Endothelial cell (in vitro differentiated cells): ENCODE results near the gene HEPACAM2. TPM values are rescaled to one million over a fixed set of nuclear protein-coding genes. Genes with fewer than 3 reads are reported as not detected.
A peak's percentile ranks its signal among the peaks of the same experiment; 100 is the strongest.

Experiments used
- DNase-seq: peaks from one replicate; pipeline ENCODE4 v3.0.0; 2021; ENCODE audit warnings: low spot score
- H3K27ac Mint-ChIP-seq: one replicate; pipeline ENCODE4 v1.8.0; 2021; ENCODE audit warnings: mixed read lengths, inconsistent platforms; ENCODE audit not compliant: unreplicated experiment
- H3K27me3 Mint-ChIP-seq: one replicate; pipeline ENCODE4 v1.8.0; 2021; ENCODE audit warnings: mild to moderate bottlenecking, moderate library complexity, mixed read lengths, inconsistent platforms; ENCODE audit not compliant: unreplicated experiment
- H3K36me3 Mint-ChIP-seq: one replicate; pipeline ENCODE4 v1.8.0; 2021; ENCODE audit warnings: mild to moderate bottlenecking, low read depth, mixed read lengths, inconsistent platforms; ENCODE audit not compliant: unreplicated experiment
- H3K4me1 Mint-ChIP-seq: one replicate; pipeline ENCODE4 v1.8.0; 2021; ENCODE audit warnings: mild to moderate bottlenecking, mixed read lengths, inconsistent platforms; ENCODE audit not compliant: unreplicated experiment
- H3K4me3 Mint-ChIP-seq: one replicate; pipeline ENCODE4 v1.8.0; 2021; ENCODE audit warnings: mild to moderate bottlenecking, mixed read lengths, inconsistent platforms; ENCODE audit not compliant: unreplicated experiment
- H3K9me3 Mint-ChIP-seq: one replicate; pipeline ENCODE4 v1.8.0; 2021; ENCODE audit warnings: mixed read lengths, inconsistent platforms; ENCODE audit not compliant: unreplicated experiment
- CTCF ChIP-seq: fragments of 200-600 bp; sonication (generic); IDR thresholded peaks from one replicate; pipeline ENCODE4 v1.5.0; 2021; ENCODE audit warnings: antibody characterized with exemption; ENCODE audit not compliant: unreplicated experiment
- total RNA-seq: library from RNA; stranded (reverse); fragmentation: NEBNext Ultra II Directional; extraction: Animal tissue kit (Norgen Biotek cat#: 25700); gene quantifications from one replicate; pipeline ENCODE4 v1.2.1, GENCODE V29; 2021; ENCODE audit not compliant: unreplicated experiment

HEPACAM2 gene
- total RNA-seq, 1 donor from 2014 or later: not detected

DNA sequence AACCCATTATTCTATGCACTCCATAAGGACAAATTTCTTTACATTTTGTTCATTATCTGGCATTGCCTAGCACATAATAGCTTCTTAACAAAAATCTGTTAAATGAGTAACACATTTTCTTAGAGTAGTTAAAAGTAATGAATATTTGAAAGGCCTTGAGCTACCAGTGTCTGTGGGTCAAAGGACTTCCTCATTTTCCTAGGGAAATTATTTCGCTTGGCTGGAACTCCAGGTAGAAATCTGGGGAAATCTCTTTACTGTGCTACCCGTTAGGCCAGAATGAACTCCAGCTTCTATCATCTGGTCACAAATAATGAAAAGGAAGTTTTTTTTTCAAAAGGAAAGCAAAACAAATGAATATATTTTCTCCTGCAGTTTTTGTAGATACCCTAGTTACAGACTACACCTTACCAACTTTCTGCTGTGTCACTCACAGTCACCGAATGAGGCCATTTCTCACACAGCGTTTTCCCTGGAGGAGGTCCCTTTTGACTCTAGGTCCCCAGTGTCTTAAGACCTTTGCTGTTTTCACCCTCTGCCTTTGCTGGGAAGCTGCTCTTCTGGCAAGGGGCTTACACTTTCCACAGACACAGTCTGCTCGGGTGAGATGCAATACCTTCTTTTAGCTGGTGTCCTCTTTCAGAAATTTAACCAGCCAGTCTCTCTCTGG lies 79.7 kb downstream of the HEPACAM2 start:
- H3K27ac Mint-ChIP-seq: peak overlapping the region; percentile 54

DNA sequence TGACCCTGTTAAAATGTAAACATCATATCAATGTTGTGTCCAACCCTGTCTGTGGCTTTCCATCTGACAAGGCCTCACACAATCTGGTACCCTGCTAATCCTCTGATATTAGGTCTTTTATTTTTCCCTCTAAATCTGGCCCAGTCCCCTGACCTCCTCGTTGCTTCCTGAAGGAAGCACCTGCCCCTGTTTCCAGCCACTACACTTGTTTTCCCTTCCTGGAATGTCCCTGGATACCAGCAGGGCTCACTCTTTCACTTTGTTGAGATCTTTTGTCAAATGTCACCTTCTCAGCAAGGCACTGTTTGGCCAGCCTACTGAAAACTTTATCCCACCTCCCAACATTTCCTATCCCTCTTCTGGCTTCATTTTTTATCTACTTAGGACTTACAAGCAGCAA lies 80.2 kb downstream of the HEPACAM2 start:
- DNase-seq: peak; percentile 15
- peak overlapping the region; percentile 77 for H3K27ac Mint-ChIP-seq
- no peaks in the 10 kb centered on the region for H3K27me3 Mint-ChIP-seq
- no peak for TF ChIP-seq CTCF
- no peaks in the 10 kb centered on the region for H3K9me3 Mint-ChIP-seq
- H3K36me3 Mint-ChIP-seq: no peaks in the 10 kb centered on the region
- no peak overlapping the region for H3K4me3 Mint-ChIP-seq
- H3K4me1 Mint-ChIP-seq: peaks cover 9% of the 10 kb centered on the region

More for the DNA sequence above, 79.7 kb downstream of the HEPACAM2 start:
- H3K9me3 Mint-ChIP-seq: no peaks in the 10 kb centered on the region
- peaks cover 9% of the 10 kb centered on the region for H3K4me1 Mint-ChIP-seq
- no peaks in the 10 kb centered on the region for H3K27me3 Mint-ChIP-seq
- no peak for TF ChIP-seq CTCF
- DNase-seq: no peak
- H3K4me3 Mint-ChIP-seq: no peak overlapping the region
- no peaks in the 10 kb centered on the region for H3K36me3 Mint-ChIP-seq

- TF ChIP-seq CTCF: no peak
- Mint-ChIP-seq H3K4me1 (peaks cover 9% of the 10 kb centered on the region), H3K4me3 (no peak overlapping the region), H3K27ac (peak overlapping the region; percentile 69), H3K27me3 (no peaks in the 10 kb centered on the region), H3K36me3 (no peaks in the 10 kb centered on the region), H3K9me3 (no peaks in the 10 kb centered on the region)
- no peak for DNase-seq
Measured at GRCh38 chr7:93145354-93145753, 80.9 kb downstream of the HEPACAM2 start.

GRCh38 chr7:93142127-93142526 lies 84.1 kb downstream of the HEPACAM2 start:
- no peak overlapping the region for H3K4me3 Mint-ChIP-seq

More at GRCh38 chr7:93142127-93142526, 84.1 kb downstream of the HEPACAM2 start:
- TF ChIP-seq CTCF: no peak
- no peak for DNase-seq
- no peak overlapping the region for H3K27ac Mint-ChIP-seq
- no peaks in the 10 kb centered on the region for H3K27me3 Mint-ChIP-seq
- H3K36me3 Mint-ChIP-seq: no peaks in the 10 kb centered on the region
- no peaks in the 10 kb centered on the region for H3K9me3 Mint-ChIP-seq
- H3K4me1 Mint-ChIP-seq: peaks cover 9% of the 10 kb centered on the region
